ENCODE results near the gene ZNF776.

- TF ChIP-seq CTCF (IDR thresholded peaks at IDR 0.05; ENCODE audit: poor library complexity, severe bottlenecking) (no peak), TAF1 (IDR thresholded peaks at IDR 0.05; ENCODE audit: low read depth) (no peak), POLR2AphosphoS5 (IDR thresholded peaks at IDR 0.05) (no peak), REST (IDR thresholded peaks at IDR 0.05; ENCODE audit: borderline replicate concordance) (no peak), RAD21 (conservative IDR thresholded peaks at IDR 0.05) (no peak), EZH2 (IDR thresholded peaks at IDR 0.05; ENCODE audit: borderline replicate concordance, insufficient read depth, low read length, poor library complexity, severe bottlenecking) (no peak), EP300 (conservative IDR thresholded peaks at IDR 0.05; ENCODE audit: poor library complexity, severe bottlenecking) (no peak), MXI1 (conservative IDR thresholded peaks at IDR 0.05; ENCODE audit: poor library complexity, severe bottlenecking) (no peak), SMC3 (conservative IDR thresholded peaks at IDR 0.05; ENCODE audit: poor library complexity) (no peak)
Observed at GRCh38 chr19:57788114-57788692, 41.6 kb downstream of the ZNF776 start.
